H1 (cell line): Measurements from ENCODE around the gene FAM25C. TPM values are rescaled to one million over a fixed set of nuclear protein-coding genes. Genes with fewer than 3 reads are reported as not detected.
"Not testable (repeated sequence)": the region's sequence is repeated elsewhere in the genome, so short reads cannot be mapped to it uniquely, and the experiment has no call there.

Experiments used
- CTCF ChIA-PET: fragments of 300-600 bp; sonication (Branson Sonifier 250); formaldehyde crosslinking; loops from one replicate; lab custom pipeline; 2021; ENCODE audit not compliant: partially characterized antibody; lab: Charles Lee
- POLR2A ChIA-PET: fragments of 300-600 bp; sonication (Branson Sonifier 250); formaldehyde crosslinking; loops from one replicate; lab custom pipeline; 2021; ENCODE audit warnings: inconsistent platforms; ENCODE audit not compliant: partially characterized antibody; lab: Charles Lee
- DNase-seq, 2 experiments: peaks; one replicate each; pipeline versions ENCODE4 v3.0.0 to v3.0.0-alpha.2; 2010 to 2022; ENCODE audit warnings: low spot score in 2 of 2, low read depth in 1 of 2, mixed read lengths in 1 of 2
- FAIRE-seq: peaks from 2 replicates; lab custom pipeline; 2011; peaks lifted over from hg19 to GRCh38; lab: Jason Lieb, UNC
- H2AFZ ChIP-seq: 2 replicates; pipeline ENCODE4 v1.8.1; 2012; ENCODE audit warnings: low read length, inconsistent platforms
- H2AK5ac ChIP-seq: 2 replicates; pipeline ENCODE4 v1.6.1; 2013; ENCODE audit warnings: low read depth, low read length
- H2BK120ac ChIP-seq: replicated peaks from 2 replicates; pipeline ENCODE3; 2013; ENCODE audit warnings: low read depth, low read length, inconsistent platforms
- H2BK12ac ChIP-seq: 2 replicates; pipeline ENCODE4 v1.6.1; 2013; ENCODE audit warnings: low read depth, low read length
- H2BK15ac ChIP-seq: 2 replicates; pipeline ENCODE4 v1.6.1; 2013; ENCODE audit warnings: low read length
- H2BK20ac ChIP-seq: 2 replicates; pipeline ENCODE4 v1.6.1; 2013; ENCODE audit warnings: low read length
- H2BK5ac ChIP-seq: 2 replicates; pipeline ENCODE4 v1.6.1; 2013; ENCODE audit warnings: low read depth, low read length
- H3K14ac ChIP-seq: 2 replicates; pipeline ENCODE4 v1.6.1; 2013; ENCODE audit warnings: inconsistent platforms; ENCODE audit not compliant: insufficient read length
- H3K18ac ChIP-seq: 2 replicates; pipeline ENCODE4 v1.6.1; 2013; ENCODE audit warnings: low read length; ENCODE audit errors: extremely low read depth
- H3K23ac ChIP-seq: 2 replicates; pipeline ENCODE4 v1.6.1; 2013; ENCODE audit warnings: inconsistent platforms; ENCODE audit not compliant: insufficient read length
- H3K23me2 ChIP-seq: 2 replicates; pipeline ENCODE4 v1.6.1; 2013; ENCODE audit warnings: low read depth, low read length
- H3K27ac ChIP-seq: 2 replicates; pipeline ENCODE4 v1.6.1; 2011; ENCODE audit warnings: low read depth, low read length, inconsistent platforms
- H3K27me3 ChIP-seq, 4 experiments: replicated peaks in 1 of 4; 1 replicate in 1 of 4; 2 replicates in 3 of 4; pipeline versions ENCODE4 v1.6.1 to v1.8.1; 2011 to 2013; ENCODE audit warnings: low read length in 3 of 4, mild to moderate bottlenecking in 3 of 4, inconsistent platforms in 2 of 4, mixed read lengths in 2 of 4, moderate library complexity in 1 of 4; ENCODE audit not compliant: control insufficient read depth in 3 of 4, insufficient read depth in 3 of 4; ENCODE audit errors: extremely low read depth in 1 of 4
- H3K36me3 ChIP-seq, 4 experiments: 2 replicates each; pipeline versions ENCODE4 v1.6.1 to v1.8.1; 2011 to 2013; ENCODE audit warnings: mild to moderate bottlenecking in 4 of 4, low read length in 3 of 4, moderate library complexity in 2 of 4, control low read depth in 1 of 4, inconsistent platforms in 1 of 4; ENCODE audit not compliant: insufficient read depth in 4 of 4, control insufficient read depth in 2 of 4
- H3K4ac ChIP-seq: replicated peaks from 2 replicates; pipeline ENCODE3; 2013; ENCODE audit warnings: low read length, low read depth, mixed read lengths, inconsistent platforms; ENCODE audit not compliant: insufficient read length
- H3K4me1 ChIP-seq, 4 experiments: replicated peaks in 1 of 4; 1 replicate in 1 of 4; 2 replicates in 3 of 4; pipeline versions ENCODE4 v1.6.1 to v1.8.1; 2011 to 2013; ENCODE audit warnings: low read length in 3 of 4, inconsistent platforms in 2 of 4, mixed read lengths in 1 of 4; ENCODE audit not compliant: insufficient read depth in 4 of 4, control insufficient read depth in 3 of 4
- H3K4me2 ChIP-seq, 2 experiments: 2 replicates each; pipeline versions ENCODE4 v1.6.1 to v1.8.1; 2011 to 2013; ENCODE audit warnings: low read depth in 2 of 2, low read length in 2 of 2, control low read depth in 1 of 2, inconsistent platforms in 1 of 2, mild to moderate bottlenecking in 1 of 2; ENCODE audit not compliant: insufficient read depth in 1 of 2
- H3K4me3 ChIP-seq, 4 experiments: fragments of 200-600, 300-600 bp in 1 of 4; sonication (generic), shearing (Covaris generic), sonication (Bioruptor Twin) in 1 of 4; 2 replicates each; pipeline versions ENCODE4 v1.5.1 to v1.8.1; 2011 to 2016; ENCODE audit warnings: low read length in 4 of 4, low read depth in 3 of 4, control low read depth in 2 of 4, inconsistent platforms in 2 of 4, mild to moderate bottlenecking in 2 of 4, mixed read lengths in 1 of 4, moderate library complexity in 1 of 4; ENCODE audit not compliant: insufficient read depth in 2 of 4; ENCODE audit errors: extremely low read depth in 1 of 4
- H3K56ac ChIP-seq: replicated peaks from 2 replicates; pipeline ENCODE3; 2013; ENCODE audit warnings: low read depth, mild to moderate bottlenecking, mixed read lengths, low read length, inconsistent platforms; ENCODE audit not compliant: insufficient read length
- H3K79me1 ChIP-seq: 2 replicates; pipeline ENCODE4 v1.6.1; 2013; ENCODE audit warnings: low read depth, low read length, control low read depth
- H3K79me2 ChIP-seq, 2 experiments: 2 replicates each; pipeline versions ENCODE4 v1.6.1 to v1.8.1; 2012 to 2013; ENCODE audit warnings: low read length in 2 of 2, mild to moderate bottlenecking in 2 of 2, inconsistent platforms in 1 of 2; ENCODE audit not compliant: insufficient read depth in 2 of 2, control insufficient read depth in 1 of 2
- H3K9ac ChIP-seq, 4 experiments: replicated peaks in 1 of 4; 1 replicate in 1 of 4; 2 replicates in 3 of 4; pipeline versions ENCODE4 v1.6.1 to v1.8.1; 2011 to 2013; ENCODE audit warnings: low read depth in 3 of 4, low read length in 3 of 4, control low read depth in 2 of 4, mild to moderate bottlenecking in 2 of 4, moderate library complexity in 2 of 4, inconsistent platforms in 1 of 4; ENCODE audit errors: extremely low read depth in 1 of 4
- H3K9me3 ChIP-seq, 2 experiments: 2 replicates each; pipeline versions ENCODE4 v1.6.1 to v1.8.1; 2012 to 2013; ENCODE audit warnings: mild to moderate bottlenecking in 2 of 2, moderate library complexity in 2 of 2, control low read depth in 1 of 2, inconsistent platforms in 1 of 2, low read depth in 1 of 2, low read length in 1 of 2, mixed read lengths in 1 of 2; ENCODE audit not compliant: insufficient read depth in 2 of 2
- H4K20me1 ChIP-seq, 2 experiments: replicated peaks in 1 of 2; 2 replicates each; pipeline versions ENCODE3 to v1.8.1; 2011 to 2013; ENCODE audit warnings: inconsistent platforms in 2 of 2, low read length in 2 of 2, mild to moderate bottlenecking in 1 of 2; ENCODE audit not compliant: insufficient read depth in 2 of 2, control insufficient read depth in 1 of 2
- H4K5ac ChIP-seq: 2 replicates; pipeline ENCODE4 v1.6.1; 2013; ENCODE audit warnings: low read length, low read depth, mixed read lengths, inconsistent platforms; ENCODE audit not compliant: insufficient read length
- H4K8ac ChIP-seq: 2 replicates; pipeline ENCODE4 v1.8.0; 2013; ENCODE audit warnings: mild to moderate bottlenecking, moderate library complexity, low read length, inconsistent platforms; ENCODE audit not compliant: insufficient read depth; ENCODE audit errors: extremely low read depth
- H4K91ac ChIP-seq: replicated peaks from 2 replicates; pipeline ENCODE3; 2013; ENCODE audit warnings: low read length, mixed read lengths, inconsistent platforms; ENCODE audit not compliant: insufficient read length
- WGBS, 2 experiments: shearing (Covaris generic) in 1 of 2; methylation state at CpG; one replicate each; pipeline versions ENCODE4 v1.1.6 to v1.1.7; 2013 to 2015; ENCODE audit warnings: low lambda C conversion rate in 2 of 2, mixed read lengths in 2 of 2, inconsistent platforms in 1 of 2, low coverage in 1 of 2, missing lambda C conversion rate in 1 of 2; ENCODE audit not compliant: insufficient replicate concordance in 2 of 2, insufficient coverage in 1 of 2, insufficient read length in 1 of 2; ENCODE audit errors: extremely low coverage in 1 of 2, missing lambda C conversion rate in 1 of 2; 5-methylcytosine and 5-hydroxymethylcytosine counted together
- polyA plus RNA-seq, 7 experiments: library from polyadenylated mRNA; depleted of rRNA in 3 of 7; stranded (reverse) in 5 of 7; unstranded in 2 of 7; fragments of >200 nt in 5 of 7; fragments of 200-250 nt in 2 of 7; gene quantifications; 1 replicate in 5 of 7; 2 replicates in 1 of 7; 4 replicates in 1 of 7; pipeline versions ENCODE4 v1.2.1 to v1.2.3, GENCODE V29; 2011 to 2013; ENCODE audit warnings: missing spikeins in 2 of 7, mixed read lengths in 2 of 7
- total RNA-seq: library from RNA; stranded (reverse); fragmentation: NEBNext Ultra II Directional; extraction: Animal tissue kit (Norgen Biotek cat#: 25700); gene quantifications from 2 replicates; pipeline ENCODE4 v1.2.1, GENCODE V29; 2021

FAM25C gene
- total and polyA plus RNA-seq, 2 of the 8 experiments (the other 6 are each of a cell fraction or from before 2014, with no cell fraction given) = not detected

- H3K23ac ChIP-seq, H3K79me1 ChIP-seq, H3K18ac ChIP-seq, H3K56ac ChIP-seq, H3K4me1 ChIP-seq, H3K27me3 ChIP-seq, H3K4me3 ChIP-seq, H3K14ac ChIP-seq, H2BK12ac ChIP-seq, H2AFZ ChIP-seq, H4K5ac ChIP-seq, H3K23me2 ChIP-seq, H3K4me2 ChIP-seq, H4K8ac ChIP-seq, H3K27ac ChIP-seq, H2BK15ac ChIP-seq, H3K79me2 ChIP-seq, FAIRE-seq, H2BK120ac ChIP-seq, H2BK20ac ChIP-seq, H3K9me3 ChIP-seq, H3K36me3 ChIP-seq, H4K20me1 ChIP-seq, H2AK5ac ChIP-seq, H3K4ac ChIP-seq, DNase-seq, H2BK5ac ChIP-seq, H3K9ac ChIP-seq, CTCF ChIA-PET, POLR2A ChIA-PET, H4K91ac ChIP-seq: not testable (repeated sequence)
- 100% methylated on average over 6 of the region's 11 CpGs; no CpG with 5 or more reads in 1 of the 2 experiments for WGBS, 2 experiments
Measured at GRCh38 chr10:47992560-47992959, 7.0 kb downstream of the FAM25C start.

GRCh38 chr10:47991706-47992105, 7.9 kb downstream of the FAM25C start:
- H3K27ac ChIP-seq, H3K4me3 ChIP-seq, H3K23me2 ChIP-seq, H2BK20ac ChIP-seq, H3K14ac ChIP-seq, FAIRE-seq, H3K9me3 ChIP-seq, H4K8ac ChIP-seq, H3K18ac ChIP-seq, H3K79me2 ChIP-seq, H4K20me1 ChIP-seq, H3K36me3 ChIP-seq, H3K4ac ChIP-seq, H3K4me2 ChIP-seq, H2AFZ ChIP-seq, H2BK5ac ChIP-seq, H4K5ac ChIP-seq, H4K91ac ChIP-seq, H3K56ac ChIP-seq, H2BK120ac ChIP-seq, H3K79me1 ChIP-seq, H2BK12ac ChIP-seq, H2AK5ac ChIP-seq, H3K23ac ChIP-seq, CTCF ChIA-PET, H3K4me1 ChIP-seq, DNase-seq, H3K9ac ChIP-seq, H3K27me3 ChIP-seq, POLR2A ChIA-PET, H2BK15ac ChIP-seq: not testable (repeated sequence)
- 97% methylated on average over 11 of the region's 12 CpGs; no CpG with 5 or more reads in 1 of the 2 experiments for WGBS, 2 experiments
